ENCODE data around the gene EXPH5.
A peak's percentile ranks its signal among the peaks of the same experiment; 100 is the strongest.

Gene EXPH5

GRCh38 chr11:108501396-108501795, 92.2 kb downstream of the EXPH5 start:
- Histone ChIP-seq H3K27me3 (peaks cover 3% of the 10 kb centered on the region), H3K9me3 (no peaks in the 10 kb centered on the region), H3K27ac (no peak overlapping the region), H3K36me3 (no peaks in the 10 kb centered on the region), H3K4me3 (ENCODE audit: low read depth in 1 of 2, low read length in 1 of 2) (no peak overlapping the region), H3K4me1 (ENCODE audit: control insufficient read depth in 1 of 2, insufficient read depth in 1 of 2, low read depth in 1 of 2, low read length in 1 of 2) (peaks cover 11% of the 10 kb centered on the region in 2 experiments)
- TF ChIP-seq CTCF (IDR thresholded peaks at IDR 0.05), result no peak

DNA sequence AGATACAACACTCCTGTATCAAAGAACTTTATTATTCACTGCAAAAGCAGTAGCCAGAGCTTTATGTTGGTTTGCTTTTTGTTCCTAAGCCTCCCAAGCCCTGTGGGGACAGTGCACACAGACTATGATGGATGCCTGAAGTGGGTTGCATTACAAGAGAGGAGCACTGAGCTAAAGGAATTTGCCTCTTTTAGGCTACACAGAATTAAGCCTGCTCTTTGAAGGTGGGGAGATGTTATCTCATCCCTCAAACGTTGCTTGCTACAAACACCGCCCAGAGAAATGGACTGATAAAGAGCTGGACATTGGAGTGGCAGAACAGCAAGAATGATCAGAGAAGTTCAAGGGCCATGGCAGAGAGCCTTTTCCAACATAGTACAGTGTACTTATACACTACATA, 92.8 kb downstream of the EXPH5 start:
- TF ChIP-seq CTCF (IDR thresholded peaks at IDR 0.05), result no peak
- H3K4me1 ChIP-seq (ENCODE audit: control insufficient read depth in 1 of 2, insufficient read depth in 1 of 2, low read depth in 1 of 2, low read length in 1 of 2), result peaks cover 11% of the 10 kb centered on the region in 2 experiments
- no peak overlapping the region for H3K4me3 ChIP-seq (ENCODE audit: low read depth in 1 of 2, low read length in 1 of 2)
- no peaks in the 10 kb centered on the region for H3K9me3 ChIP-seq
- H3K27me3 ChIP-seq, result peaks cover 3% of the 10 kb centered on the region
- H3K36me3 ChIP-seq, result no peaks in the 10 kb centered on the region
- H3K27ac ChIP-seq, result no peak overlapping the region

- Histone ChIP-seq H3K27me3 (peaks cover 3% of the 10 kb centered on the region), H3K9me3 (no peaks in the 10 kb centered on the region), H3K36me3 (no peaks in the 10 kb centered on the region), H3K4me3 (ENCODE audit: low read depth in 1 of 2, low read length in 1 of 2) (no peak overlapping the region), H3K27ac (no peak overlapping the region), H3K4me1 (ENCODE audit: control insufficient read depth in 1 of 2, insufficient read depth in 1 of 2, low read depth in 1 of 2, low read length in 1 of 2) (peaks cover 11% of the 10 kb centered on the region in 2 experiments)
- no peak for TF ChIP-seq CTCF (IDR thresholded peaks at IDR 0.05)
Measured at GRCh38 chr11:108500169-108500568, 93.4 kb downstream of the EXPH5 start.

DNA sequence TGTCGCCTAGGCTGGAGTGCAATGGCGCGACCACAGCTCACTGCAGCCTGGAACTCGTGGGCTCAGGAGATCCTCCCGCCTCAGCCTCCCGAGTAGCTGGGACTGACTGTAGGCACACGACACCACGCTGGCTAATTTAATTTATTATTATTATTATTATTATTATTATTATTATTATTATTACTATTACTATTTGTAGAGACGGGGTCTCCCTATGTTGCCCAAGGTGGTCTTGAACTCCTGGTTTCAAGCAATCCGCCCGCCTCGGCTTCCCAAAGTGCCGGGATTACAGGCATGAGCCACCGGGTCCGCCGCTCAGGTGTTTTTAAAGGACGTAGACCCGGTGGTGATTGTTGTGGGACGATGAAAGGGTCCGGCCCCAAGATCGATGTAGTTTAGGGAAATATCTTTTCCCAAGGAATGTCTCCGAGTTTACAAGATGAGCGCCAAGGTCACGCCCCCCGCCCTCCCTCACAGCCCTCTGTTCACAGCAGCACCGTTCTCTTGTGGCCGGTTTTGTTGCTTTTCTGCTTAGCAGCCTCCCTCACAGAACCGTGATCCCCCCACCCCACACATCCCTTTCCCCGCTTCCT, 94.7 kb downstream of the EXPH5 start:
- Histone ChIP-seq H3K4me1 (ENCODE audit: control insufficient read depth in 1 of 2, insufficient read depth in 1 of 2, low read depth in 1 of 2, low read length in 1 of 2) (peaks cover 11% of the 10 kb centered on the region in 2 experiments), H3K36me3 (no peaks in the 10 kb centered on the region), H3K4me3 (ENCODE audit: low read depth in 1 of 2, low read length in 1 of 2) (peak overlapping the region in 1 of 2 experiments; percentile 64), H3K27ac (no peak overlapping the region), H3K9me3 (no peaks in the 10 kb centered on the region), H3K27me3 (peaks cover 3% of the 10 kb centered on the region)
- no peak for TF ChIP-seq CTCF (IDR thresholded peaks at IDR 0.05)

DNA sequence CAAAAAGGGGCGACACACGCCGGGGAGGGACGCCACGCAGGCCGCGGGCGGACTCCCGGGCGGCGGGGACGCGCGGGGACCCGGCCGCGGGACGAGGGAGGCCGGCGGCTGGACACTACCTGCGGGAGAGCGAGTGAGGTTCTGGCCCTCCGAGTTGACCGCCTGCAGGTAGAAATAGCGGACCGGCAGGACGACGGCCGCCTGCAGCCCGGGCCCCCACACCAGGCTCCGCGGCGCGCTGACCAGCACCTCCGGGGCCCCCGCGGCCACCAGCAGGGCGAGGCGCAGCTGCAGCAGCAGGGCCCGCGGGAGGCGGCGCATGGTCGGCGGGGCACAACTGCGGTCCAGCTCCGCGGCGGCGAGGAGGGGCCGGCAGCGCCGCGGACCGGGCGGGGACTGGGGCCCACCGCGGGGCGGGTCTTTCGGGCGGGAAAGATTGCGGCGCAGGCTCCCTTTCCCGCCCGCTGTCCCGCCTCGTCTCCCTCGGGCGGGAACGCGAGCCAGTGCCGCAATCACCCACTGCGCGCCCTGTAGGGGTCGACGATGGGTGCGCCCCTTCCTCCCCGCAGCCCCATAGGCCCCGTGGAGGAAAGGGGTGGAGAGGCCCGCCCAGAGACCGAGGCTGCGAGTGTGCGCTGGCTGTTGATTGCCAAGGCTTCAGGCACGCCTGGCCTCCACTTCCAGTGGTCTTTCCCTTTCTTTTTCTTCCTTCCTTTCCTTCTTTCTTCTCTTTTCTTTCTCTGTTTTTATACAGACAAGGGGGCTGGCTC, 95.3 kb downstream of the EXPH5 start, which contains the start of gene POGLUT3:
Gene POGLUT3, minus strand, starts transcription at position 339 of the 770 bp plus-strand sequence. Its CDS starts 18 bp downstream, at position 321.
- H3K27ac ChIP-seq, result peak within 1 kb of the TSS; percentile 52
- no peaks in the 10 kb centered on the region for H3K9me3 ChIP-seq
- peaks cover 3% of the 10 kb centered on the region for H3K27me3 ChIP-seq
- H3K36me3 ChIP-seq, result no peaks in the 10 kb centered on the region
- H3K4me1 ChIP-seq (ENCODE audit: control insufficient read depth in 1 of 2, insufficient read depth in 1 of 2, low read depth in 1 of 2, low read length in 1 of 2), result peaks cover 11% of the 10 kb centered on the region in 2 experiments
- H3K4me3 ChIP-seq (ENCODE audit: low read depth in 1 of 2, low read length in 1 of 2), result peak within 1 kb of the TSS; percentile 64 to 69
- no peak for TF ChIP-seq CTCF (IDR thresholded peaks at IDR 0.05)
